ENCODE results near the gene CCT7. TPM values are rescaled to one million over a fixed set of nuclear protein-coding genes. Genes with fewer than 3 reads are reported as not detected.
"Not testable (repeated sequence)": the region's sequence is repeated elsewhere in the genome, so short reads cannot be mapped to it uniquely, and the experiment has no call there.

CCT7 gene
- total RNA-seq, 1 donor, result 330 TPM

DNA sequence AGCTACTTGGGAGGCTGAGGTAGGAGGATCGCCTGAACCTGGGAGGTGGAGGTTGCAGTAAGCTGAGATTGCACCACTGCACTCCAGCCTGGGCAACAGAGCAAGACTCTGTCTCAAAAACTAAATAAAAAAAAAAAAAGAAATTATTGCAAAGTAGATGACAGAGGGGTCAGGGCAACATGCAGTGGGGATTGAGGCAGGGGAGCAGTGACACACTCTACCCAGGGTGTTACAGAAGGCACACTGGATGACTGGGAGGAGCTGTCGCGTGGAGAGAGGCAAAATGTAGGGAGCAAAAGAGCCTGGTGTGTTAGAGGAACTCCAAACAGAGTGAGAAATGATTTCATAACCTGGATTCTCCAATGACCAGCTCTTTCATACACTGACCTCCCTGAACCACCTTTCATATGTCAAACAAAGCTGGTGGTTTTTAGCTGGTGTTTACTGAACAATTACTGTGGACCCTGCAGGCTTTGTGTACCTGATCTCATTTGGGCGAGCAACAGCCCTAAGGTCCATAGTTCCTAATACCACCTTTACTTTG lies 28.1 kb downstream of the CCT7 start:
- H3K4me3 ChIP-seq (ENCODE audit: low read depth, low read length), result no peak overlapping the region
- DNase-seq (ENCODE audit: low read depth), result no peak
- TF ChIP-seq, protein P1, sequence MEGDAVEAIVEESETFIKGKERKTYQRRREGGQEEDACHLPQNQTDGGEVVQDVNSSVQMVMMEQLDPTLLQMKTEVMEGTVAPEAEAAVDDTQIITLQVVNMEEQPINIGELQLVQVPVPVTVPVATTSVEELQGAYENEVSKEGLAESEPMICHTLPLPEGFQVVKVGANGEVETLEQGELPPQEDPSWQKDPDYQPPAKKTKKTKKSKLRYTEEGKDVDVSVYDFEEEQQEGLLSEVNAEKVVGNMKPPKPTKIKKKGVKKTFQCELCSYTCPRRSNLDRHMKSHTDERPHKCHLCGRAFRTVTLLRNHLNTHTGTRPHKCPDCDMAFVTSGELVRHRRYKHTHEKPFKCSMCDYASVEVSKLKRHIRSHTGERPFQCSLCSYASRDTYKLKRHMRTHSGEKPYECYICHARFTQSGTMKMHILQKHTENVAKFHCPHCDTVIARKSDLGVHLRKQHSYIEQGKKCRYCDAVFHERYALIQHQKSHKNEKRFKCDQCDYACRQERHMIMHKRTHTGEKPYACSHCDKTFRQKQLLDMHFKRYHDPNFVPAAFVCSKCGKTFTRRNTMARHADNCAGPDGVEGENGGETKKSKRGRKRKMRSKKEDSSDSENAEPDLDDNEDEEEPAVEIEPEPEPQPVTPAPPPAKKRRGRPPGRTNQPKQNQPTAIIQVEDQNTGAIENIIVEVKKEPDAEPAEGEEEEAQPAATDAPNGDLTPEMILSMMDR (IDR thresholded peaks at IDR 0.05; ENCODE audit: insufficient read depth, low read depth, low read length), result no peak

- H3K4me3 ChIP-seq (ENCODE audit: low read depth, low read length); DNase-seq (ENCODE audit: low read depth): not testable (repeated sequence)
Measured at GRCh38 chr2:73262691-73263429, 28.8 kb downstream of the CCT7 start.

- TF ChIP-seq, protein P1 (IDR thresholded peaks at IDR 0.05; ENCODE audit: insufficient read depth, low read depth, low read length), result no peak
- no peak overlapping the region for H3K4me3 ChIP-seq (ENCODE audit: low read depth, low read length)
- no peak for DNase-seq (ENCODE audit: low read depth)
Measured at GRCh38 chr2:73263540-73264331, 29.6 kb downstream of the CCT7 start.

GRCh38 chr2:73264332-73264606 lies 30.2 kb downstream of the CCT7 start:
- no peak overlapping the region for H3K4me3 ChIP-seq (ENCODE audit: low read depth, low read length)
- TF ChIP-seq, protein P1 (IDR thresholded peaks at IDR 0.05; ENCODE audit: insufficient read depth, low read depth, low read length), result no peak
- DNase-seq (ENCODE audit: low read depth), result no peak

GRCh38 chr2:73264783-73265182 lies 30.7 kb downstream of the CCT7 start:
- no peak for DNase-seq (ENCODE audit: low read depth)
- no peak overlapping the region for H3K4me3 ChIP-seq (ENCODE audit: low read depth, low read length)
- TF ChIP-seq, protein P1 (IDR thresholded peaks at IDR 0.05; ENCODE audit: insufficient read depth, low read depth, low read length), result no peak

DNA sequence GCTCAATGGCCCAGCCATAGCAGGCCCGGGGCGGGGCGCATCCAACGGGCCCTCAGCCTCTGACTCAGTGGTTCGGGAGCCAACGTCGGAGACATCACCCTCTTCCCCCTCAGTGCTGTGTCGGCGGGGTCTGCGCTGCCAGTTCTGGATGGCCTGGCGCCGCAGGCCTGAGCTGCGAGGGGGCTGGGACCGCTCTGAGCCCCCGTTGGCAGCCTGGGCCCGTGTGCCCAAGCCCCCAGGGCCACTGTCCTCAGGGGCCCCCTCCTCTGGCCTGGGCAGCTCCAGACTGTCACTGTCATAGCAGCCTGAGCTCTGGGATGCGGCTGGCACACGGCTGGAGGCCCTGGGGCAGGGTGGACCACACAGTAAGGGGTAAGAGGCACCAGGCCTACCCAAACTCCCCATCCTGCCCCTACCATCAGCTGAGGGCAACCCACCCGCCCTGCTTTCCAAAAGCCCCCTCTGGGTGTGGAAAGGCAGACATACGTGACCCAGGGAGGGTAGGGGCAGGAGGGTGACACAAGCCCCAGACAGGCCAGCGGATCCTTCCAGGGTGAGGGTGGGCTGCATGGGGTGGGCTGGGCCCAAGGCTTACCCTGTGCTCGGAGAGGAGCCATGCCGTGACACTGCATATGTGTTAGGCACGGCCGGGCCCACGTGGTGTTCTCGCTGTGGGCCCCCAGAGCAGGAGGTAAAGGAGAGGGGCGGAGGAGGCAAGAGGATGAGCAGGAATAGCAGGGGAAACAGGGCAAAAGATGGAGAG lies 31.4 kb downstream of the CCT7 start:
- no peak for DNase-seq (ENCODE audit: low read depth)

More for the DNA sequence above, 31.4 kb downstream of the CCT7 start:
- TF ChIP-seq, protein P1 (IDR thresholded peaks at IDR 0.05; ENCODE audit: insufficient read depth, low read depth, low read length), result no peak
- H3K4me3 ChIP-seq (ENCODE audit: low read depth, low read length), result no peak overlapping the region
